ENCODE measurements around the gene KDM4C. TPM values are rescaled to one million over a fixed set of nuclear protein-coding genes. Genes with fewer than 3 reads are reported as not detected.

KDM4C gene
- total and polyA plus RNA-seq, 12 donors, result 6.1 to 18.2 (median 14.6) TPM

DNA sequence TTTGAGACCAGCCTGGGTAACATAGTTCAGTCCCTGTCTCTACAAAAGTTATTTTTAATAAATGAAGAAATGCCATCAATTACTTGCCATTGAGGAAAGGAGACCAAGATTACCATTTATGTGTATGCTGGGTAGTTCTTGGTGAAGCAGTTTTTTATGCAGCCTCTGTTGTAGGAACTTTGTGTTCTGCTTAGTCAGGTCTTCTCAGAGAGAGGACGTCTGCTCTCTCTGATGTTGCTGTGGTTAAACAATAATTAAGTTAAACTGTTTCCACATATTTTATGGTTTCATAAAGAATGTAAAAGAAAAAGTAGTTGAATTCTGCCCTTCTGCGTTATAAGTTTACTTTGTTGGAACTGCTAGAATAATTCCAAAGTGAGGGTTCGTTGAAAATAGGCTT is 210.5 kb downstream of the KDM4C start:
- Histone ChIP-seq H3K27ac (no peak overlapping the region), H3K4me3 (no peak overlapping the region), H3K36me3 (no peaks in the 10 kb centered on the region), H3K4me1 (no peaks in the 10 kb centered on the region), H3K27me3 (no peaks in the 10 kb centered on the region), H3K9me3 (no peaks in the 10 kb centered on the region)
- TF ChIP-seq, protein P1, sequence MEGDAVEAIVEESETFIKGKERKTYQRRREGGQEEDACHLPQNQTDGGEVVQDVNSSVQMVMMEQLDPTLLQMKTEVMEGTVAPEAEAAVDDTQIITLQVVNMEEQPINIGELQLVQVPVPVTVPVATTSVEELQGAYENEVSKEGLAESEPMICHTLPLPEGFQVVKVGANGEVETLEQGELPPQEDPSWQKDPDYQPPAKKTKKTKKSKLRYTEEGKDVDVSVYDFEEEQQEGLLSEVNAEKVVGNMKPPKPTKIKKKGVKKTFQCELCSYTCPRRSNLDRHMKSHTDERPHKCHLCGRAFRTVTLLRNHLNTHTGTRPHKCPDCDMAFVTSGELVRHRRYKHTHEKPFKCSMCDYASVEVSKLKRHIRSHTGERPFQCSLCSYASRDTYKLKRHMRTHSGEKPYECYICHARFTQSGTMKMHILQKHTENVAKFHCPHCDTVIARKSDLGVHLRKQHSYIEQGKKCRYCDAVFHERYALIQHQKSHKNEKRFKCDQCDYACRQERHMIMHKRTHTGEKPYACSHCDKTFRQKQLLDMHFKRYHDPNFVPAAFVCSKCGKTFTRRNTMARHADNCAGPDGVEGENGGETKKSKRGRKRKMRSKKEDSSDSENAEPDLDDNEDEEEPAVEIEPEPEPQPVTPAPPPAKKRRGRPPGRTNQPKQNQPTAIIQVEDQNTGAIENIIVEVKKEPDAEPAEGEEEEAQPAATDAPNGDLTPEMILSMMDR (IDR thresholded peaks at IDR 0.05), result no peak
- DNase-seq, result no peak
- ATAC-seq, result no peak
- WGBS, 2 donors, result 57 to 72% methylated on average over 3 of the region's 3 CpGs
- intact Hi-C loops (cut with DNase I), result no loop called here

DNA sequence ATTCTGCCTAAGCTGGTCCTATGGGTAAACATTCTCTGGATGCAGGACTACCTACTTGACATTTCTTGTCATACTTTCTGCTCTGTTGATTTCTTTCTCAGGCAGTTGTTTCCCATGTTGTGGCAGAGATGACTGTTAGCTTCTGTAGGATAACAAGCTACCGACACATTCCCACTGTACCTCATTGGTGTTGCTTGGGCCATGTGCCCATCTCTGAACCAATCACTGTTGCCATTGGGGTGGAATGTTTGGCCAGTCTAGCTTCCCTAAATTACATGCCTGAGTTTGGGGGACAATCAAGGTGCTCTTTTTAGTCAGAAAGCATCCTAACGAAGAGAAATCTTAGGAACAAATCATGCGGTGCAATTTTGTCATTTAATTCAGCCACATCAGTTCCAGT is 212.0 kb downstream of the KDM4C start:
- Histone ChIP-seq H3K9me3 (no peaks in the 10 kb centered on the region), H3K27ac (no peak overlapping the region), H3K4me3 (no peak overlapping the region), H3K4me1 (peaks cover 0 to under 1% (median 0%) of the 10 kb centered on the region in 9 donors), H3K36me3 (no peaks in the 10 kb centered on the region), H3K27me3 (no peaks in the 10 kb centered on the region)
- intact Hi-C loops (cut with DNase I), result no loop called here
- ATAC-seq (no peak), DNase-seq (no peak)
- TF ChIP-seq, protein P1 (IDR thresholded peaks at IDR 0.05), result no peak
- WGBS, 2 donors, result 95 to 97% methylated on average over 3 of the region's 3 CpGs

DNA sequence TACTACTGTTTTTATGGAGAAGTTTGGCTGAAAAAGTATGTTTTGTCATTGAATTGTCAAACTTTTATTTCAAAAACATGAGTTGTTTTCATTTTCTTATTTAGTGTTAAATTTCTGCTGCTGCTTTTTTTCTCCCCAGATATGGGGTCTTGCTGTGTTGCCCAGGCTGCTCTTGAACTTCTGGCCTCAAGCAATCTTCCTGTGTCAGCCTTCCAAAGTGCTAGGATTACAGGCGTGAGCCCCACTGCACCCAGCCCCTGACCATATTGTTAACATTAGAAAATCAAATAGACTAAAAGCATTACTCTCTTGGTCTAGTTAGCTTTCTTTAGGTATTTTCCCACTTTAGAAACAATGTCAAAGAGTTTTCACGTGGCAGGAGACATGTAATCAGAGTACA is 215.3 kb downstream of the KDM4C start:
- DNase-seq (no peak), ATAC-seq (no peak)
- intact Hi-C loops (cut with DNase I), result no loop called here
- Histone ChIP-seq H3K36me3 (no peaks in the 10 kb centered on the region), H3K27ac (no peak overlapping the region), H3K9me3 (no peaks in the 10 kb centered on the region), H3K27me3 (no peaks in the 10 kb centered on the region), H3K4me1 (peaks cover 0 to 6% (median 0%) of the 10 kb centered on the region in 9 donors), H3K4me3 (no peak overlapping the region)
- TF ChIP-seq, protein P1 (IDR thresholded peaks at IDR 0.05), result no peak
- 65 to 79% methylated on average over 2 of the region's 2 CpGs for WGBS, 2 donors

DNA sequence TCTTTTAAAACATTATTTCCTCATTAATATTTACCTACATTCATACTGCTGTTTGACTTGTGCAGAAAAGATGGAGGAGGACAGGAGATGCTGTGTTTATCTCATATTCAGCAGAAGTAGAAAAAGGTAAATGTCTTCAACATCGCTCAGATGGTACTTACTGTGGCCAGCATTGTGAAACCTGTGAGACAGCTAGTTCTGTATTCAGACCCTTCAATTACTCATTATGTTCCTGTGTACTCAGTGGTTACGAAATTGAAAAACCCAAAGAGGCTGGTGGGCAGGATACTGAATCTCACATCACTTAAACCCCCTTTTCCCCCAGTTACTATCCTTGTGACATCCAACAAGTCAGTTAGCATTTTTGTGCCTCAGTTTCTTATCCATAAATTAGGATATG is 216.0 kb downstream of the KDM4C start:
- Histone ChIP-seq H3K27me3 (no peaks in the 10 kb centered on the region), H3K9me3 (no peaks in the 10 kb centered on the region), H3K36me3 (no peaks in the 10 kb centered on the region), H3K27ac (no peak overlapping the region), H3K4me3 (no peak overlapping the region), H3K4me1 (peaks cover 0 to 6% (median 0%) of the 10 kb centered on the region in 9 donors)
- intact Hi-C loops (cut with DNase I), result no loop called here
- 86 to 92% methylated on average over 2 of the region's 2 CpGs for WGBS, 2 donors
- no peak for DNase-seq
- TF ChIP-seq, protein P1 (IDR thresholded peaks at IDR 0.05), result no peak
- no peak for ATAC-seq
